Astrocyte (in vitro differentiated cells and primary cell): ENCODE results near the gene PAX6.

Source experiments
- CTCF ChIP-seq: IDR thresholded peaks from 2 replicates; pipeline ENCODE4 v1.5.1; 2011; ENCODE audit warnings: low read depth, mild to moderate bottlenecking, inconsistent platforms, low read length, moderate library complexity; ENCODE audit not compliant: insufficient read depth
- EZH2 ChIP-seq: IDR thresholded peaks from 2 replicates; pipeline ENCODE4 v1.6.1; 2012; ENCODE audit warnings: mild to moderate bottlenecking, low read length, inconsistent platforms; ENCODE audit not compliant: insufficient read depth

- TF ChIP-seq EZH2: no peak
- no peak for TF ChIP-seq CTCF
Observed at GRCh38 chr11:31813391-31814175, 2.5 kb upstream of the PAX6 start.
